ENCODE results near the gene PPP2R2D.

DNA sequence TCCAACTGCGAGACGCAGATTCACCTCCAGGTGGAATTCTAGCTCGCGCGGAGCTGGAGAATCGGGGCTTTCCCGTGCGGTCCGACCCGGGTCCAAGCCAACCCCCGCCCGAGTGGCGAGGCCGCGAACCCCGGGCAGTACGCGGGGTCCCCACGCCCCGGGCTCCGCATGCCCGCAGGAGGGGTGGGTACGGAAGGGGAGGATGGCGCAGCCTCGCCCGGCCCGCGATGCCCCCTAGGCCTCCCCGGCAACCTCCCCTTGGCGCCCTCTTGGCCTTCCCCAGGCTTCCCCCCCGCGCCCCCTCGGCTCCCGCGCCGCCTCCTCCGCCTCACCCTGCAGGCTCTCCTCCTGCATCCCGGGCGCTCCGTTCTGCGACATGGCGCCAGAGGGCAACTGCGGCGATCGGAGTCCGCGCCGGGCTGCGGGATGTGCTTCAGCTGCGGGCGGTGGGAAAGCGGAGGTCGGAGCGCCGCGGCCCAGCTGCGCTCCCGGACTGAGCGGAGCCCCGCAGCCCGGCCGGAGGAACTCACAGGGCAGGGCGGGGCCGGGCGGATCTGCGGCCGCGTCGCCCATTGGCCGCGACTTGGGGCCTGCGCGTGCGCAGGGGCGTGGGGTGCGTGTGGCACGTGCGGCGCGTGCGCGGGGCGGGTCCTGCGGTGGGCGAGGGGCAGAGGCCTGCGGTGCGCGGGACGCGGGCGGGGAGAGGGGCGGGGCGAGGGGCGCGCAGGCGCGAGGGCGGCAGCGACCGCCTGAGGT is 80.8 kb downstream of the PPP2R2D start, which contains the start of gene BNIP3:
- TF ChIP-seq, protein P1, sequence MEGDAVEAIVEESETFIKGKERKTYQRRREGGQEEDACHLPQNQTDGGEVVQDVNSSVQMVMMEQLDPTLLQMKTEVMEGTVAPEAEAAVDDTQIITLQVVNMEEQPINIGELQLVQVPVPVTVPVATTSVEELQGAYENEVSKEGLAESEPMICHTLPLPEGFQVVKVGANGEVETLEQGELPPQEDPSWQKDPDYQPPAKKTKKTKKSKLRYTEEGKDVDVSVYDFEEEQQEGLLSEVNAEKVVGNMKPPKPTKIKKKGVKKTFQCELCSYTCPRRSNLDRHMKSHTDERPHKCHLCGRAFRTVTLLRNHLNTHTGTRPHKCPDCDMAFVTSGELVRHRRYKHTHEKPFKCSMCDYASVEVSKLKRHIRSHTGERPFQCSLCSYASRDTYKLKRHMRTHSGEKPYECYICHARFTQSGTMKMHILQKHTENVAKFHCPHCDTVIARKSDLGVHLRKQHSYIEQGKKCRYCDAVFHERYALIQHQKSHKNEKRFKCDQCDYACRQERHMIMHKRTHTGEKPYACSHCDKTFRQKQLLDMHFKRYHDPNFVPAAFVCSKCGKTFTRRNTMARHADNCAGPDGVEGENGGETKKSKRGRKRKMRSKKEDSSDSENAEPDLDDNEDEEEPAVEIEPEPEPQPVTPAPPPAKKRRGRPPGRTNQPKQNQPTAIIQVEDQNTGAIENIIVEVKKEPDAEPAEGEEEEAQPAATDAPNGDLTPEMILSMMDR (conservative IDR thresholded peaks at IDR 0.05; ENCODE audit: low read length), result no peak
- TF ChIP-seq EZH2phosphoT487 (IDR thresholded peaks at IDR 0.05; ENCODE audit: borderline replicate concordance, low read depth, low read length), result no peak

Measured in OCI-LY7 (cell line).